ENCODE data around the gene DDN.

GRCh38 chr12:49030714-49031572 lies 31.8 kb upstream of the DDN start:
- TF ChIP-seq CTCF (IDR thresholded peaks at IDR 0.05) (no peak), POLR2A (IDR thresholded peaks at IDR 0.05) (no peak)

All from esophagus squamous epithelium (tissue), 4 donors.